ENCODE data around the gene NDEL1. TPM values are rescaled to one million over a fixed set of nuclear protein-coding genes. Genes with fewer than 3 reads are reported as not detected.
A peak's percentile ranks its signal among the peaks of the same experiment; 100 is the strongest.

The NDEL1 gene
- total RNA-seq, 1 experiment from 2014 or later, result 34.7 TPM

DNA sequence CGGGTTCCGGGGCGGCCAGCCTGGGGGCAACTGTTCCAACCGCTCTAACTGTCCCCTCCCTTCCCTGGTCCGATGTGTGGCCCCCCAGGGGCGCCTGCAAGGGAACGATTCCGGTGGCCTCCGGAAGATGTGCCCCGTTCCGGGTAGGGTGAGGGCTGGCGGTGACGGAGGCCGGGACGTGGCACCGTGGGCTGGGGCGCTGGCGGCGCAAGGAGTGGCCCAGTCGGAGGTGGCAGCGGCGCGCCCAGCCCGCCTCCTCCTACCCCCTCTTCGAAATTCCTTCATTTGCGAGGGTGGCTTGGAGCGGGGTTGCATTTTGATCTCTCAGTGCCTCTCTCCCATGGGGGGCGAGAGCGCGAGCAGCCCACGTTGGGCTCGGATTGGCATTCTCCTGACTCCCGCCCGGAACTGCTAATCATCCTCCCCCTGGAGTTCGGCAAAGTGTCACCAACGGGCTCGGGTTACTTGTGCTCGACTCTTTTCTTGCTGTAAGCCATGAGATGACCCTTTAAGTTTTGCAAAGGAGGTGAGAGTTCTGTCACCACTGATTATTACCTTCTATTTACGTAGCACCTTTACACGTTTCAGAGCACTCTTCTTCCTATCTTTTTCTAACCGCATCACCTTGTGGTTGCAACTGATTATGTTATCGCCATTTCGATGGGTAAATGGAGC lies 622 bp downstream of the NDEL1 start (continued):
- TF ChIP-seq, protein P1, sequence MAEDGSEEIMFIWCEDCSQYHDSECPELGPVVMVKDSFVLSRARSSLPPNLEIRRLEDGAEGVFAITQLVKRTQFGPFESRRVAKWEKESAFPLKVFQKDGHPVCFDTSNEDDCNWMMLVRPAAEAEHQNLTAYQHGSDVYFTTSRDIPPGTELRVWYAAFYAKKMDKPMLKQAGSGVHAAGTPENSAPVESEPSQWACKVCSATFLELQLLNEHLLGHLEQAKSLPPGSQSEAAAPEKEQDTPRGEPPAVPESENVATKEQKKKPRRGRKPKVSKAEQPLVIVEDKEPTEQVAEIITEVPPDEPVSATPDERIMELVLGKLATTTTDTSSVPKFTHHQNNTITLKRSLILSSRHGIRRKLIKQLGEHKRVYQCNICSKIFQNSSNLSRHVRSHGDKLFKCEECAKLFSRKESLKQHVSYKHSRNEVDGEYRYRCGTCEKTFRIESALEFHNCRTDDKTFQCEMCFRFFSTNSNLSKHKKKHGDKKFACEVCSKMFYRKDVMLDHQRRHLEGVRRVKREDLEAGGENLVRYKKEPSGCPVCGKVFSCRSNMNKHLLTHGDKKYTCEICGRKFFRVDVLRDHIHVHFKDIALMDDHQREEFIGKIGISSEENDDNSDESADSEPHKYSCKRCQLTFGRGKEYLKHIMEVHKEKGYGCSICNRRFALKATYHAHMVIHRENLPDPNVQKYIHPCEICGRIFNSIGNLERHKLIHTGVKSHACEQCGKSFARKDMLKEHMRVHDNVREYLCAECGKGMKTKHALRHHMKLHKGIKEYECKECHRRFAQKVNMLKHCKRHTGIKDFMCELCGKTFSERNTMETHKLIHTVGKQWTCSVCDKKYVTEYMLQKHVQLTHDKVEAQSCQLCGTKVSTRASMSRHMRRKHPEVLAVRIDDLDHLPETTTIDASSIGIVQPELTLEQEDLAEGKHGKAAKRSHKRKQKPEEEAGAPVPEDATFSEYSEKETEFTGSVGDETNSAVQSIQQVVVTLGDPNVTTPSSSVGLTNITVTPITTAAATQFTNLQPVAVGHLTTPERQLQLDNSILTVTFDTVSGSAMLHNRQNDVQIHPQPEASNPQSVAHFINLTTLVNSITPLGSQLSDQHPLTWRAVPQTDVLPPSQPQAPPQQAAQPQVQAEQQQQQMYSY (CRISPR knock-in tag; IDR thresholded peaks at IDR 0.05), result no peak
- no peak for TF ChIP-seq PRRX2 (CRISPR knock-in tag; IDR thresholded peaks at IDR 0.05)
- no peak for TF ChIP-seq ZNF416 (CRISPR knock-in tag; IDR thresholded peaks at IDR 0.05)
- TF ChIP-seq ZNF317 (CRISPR knock-in tag; IDR thresholded peaks at IDR 0.05; ENCODE audit: borderline replicate concordance, low read depth), result 0 out of 2 replicates have a peak, but pooled peaks have one; percentile 25
- no peak for TF ChIP-seq E2F1 (CRISPR knock-in tag; IDR thresholded peaks at IDR 0.05)
- TF ChIP-seq E2F5 (CRISPR knock-in tag; IDR thresholded peaks at IDR 0.05), result no peak
- TF ChIP-seq ZNF219 (CRISPR knock-in tag; IDR thresholded peaks at IDR 0.05; ENCODE audit: borderline replicate concordance), result no peak
- TF ChIP-seq, protein P2, sequence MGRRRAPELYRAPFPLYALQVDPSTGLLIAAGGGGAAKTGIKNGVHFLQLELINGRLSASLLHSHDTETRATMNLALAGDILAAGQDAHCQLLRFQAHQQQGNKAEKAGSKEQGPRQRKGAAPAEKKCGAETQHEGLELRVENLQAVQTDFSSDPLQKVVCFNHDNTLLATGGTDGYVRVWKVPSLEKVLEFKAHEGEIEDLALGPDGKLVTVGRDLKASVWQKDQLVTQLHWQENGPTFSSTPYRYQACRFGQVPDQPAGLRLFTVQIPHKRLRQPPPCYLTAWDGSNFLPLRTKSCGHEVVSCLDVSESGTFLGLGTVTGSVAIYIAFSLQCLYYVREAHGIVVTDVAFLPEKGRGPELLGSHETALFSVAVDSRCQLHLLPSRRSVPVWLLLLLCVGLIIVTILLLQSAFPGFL (CRISPR knock-in tag; IDR thresholded peaks at IDR 0.05; ENCODE audit: borderline replicate concordance), result no peak
- no peak for TF ChIP-seq GTF2I (CRISPR knock-in tag; conservative IDR thresholded peaks at IDR 0.05)
- TF ChIP-seq ZNF281 (CRISPR knock-in tag; IDR thresholded peaks at IDR 0.05), result no peak
- peak; percentile 72 for TF ChIP-seq HMGXB4 (CRISPR knock-in tag; IDR thresholded peaks at IDR 0.05)
- no peak for TF ChIP-seq FOXP1 (CRISPR knock-in tag; IDR thresholded peaks at IDR 0.05; ENCODE audit: borderline replicate concordance)
- no peak for TF ChIP-seq CREM (CRISPR knock-in tag; IDR thresholded peaks at IDR 0.05)
- no peak for TF ChIP-seq ETV6 (CRISPR knock-in tag; IDR thresholded peaks at IDR 0.05)
- no peak for TF ChIP-seq TP53 (CRISPR knock-in tag; IDR thresholded peaks at IDR 0.05)
- TF ChIP-seq, protein P3, sequence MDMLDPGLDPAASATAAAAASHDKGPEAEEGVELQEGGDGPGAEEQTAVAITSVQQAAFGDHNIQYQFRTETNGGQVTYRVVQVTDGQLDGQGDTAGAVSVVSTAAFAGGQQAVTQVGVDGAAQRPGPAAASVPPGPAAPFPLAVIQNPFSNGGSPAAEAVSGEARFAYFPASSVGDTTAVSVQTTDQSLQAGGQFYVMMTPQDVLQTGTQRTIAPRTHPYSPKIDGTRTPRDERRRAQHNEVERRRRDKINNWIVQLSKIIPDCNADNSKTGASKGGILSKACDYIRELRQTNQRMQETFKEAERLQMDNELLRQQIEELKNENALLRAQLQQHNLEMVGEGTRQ (CRISPR knock-in tag; IDR thresholded peaks at IDR 0.05), result no peak
- no peak for TF ChIP-seq NR3C1 (CRISPR knock-in tag; conservative IDR thresholded peaks at IDR 0.05; ENCODE audit: low read depth)
- TF ChIP-seq ATF1 (CRISPR knock-in tag; IDR thresholded peaks at IDR 0.05), result no peak
- TF ChIP-seq, protein P4, sequence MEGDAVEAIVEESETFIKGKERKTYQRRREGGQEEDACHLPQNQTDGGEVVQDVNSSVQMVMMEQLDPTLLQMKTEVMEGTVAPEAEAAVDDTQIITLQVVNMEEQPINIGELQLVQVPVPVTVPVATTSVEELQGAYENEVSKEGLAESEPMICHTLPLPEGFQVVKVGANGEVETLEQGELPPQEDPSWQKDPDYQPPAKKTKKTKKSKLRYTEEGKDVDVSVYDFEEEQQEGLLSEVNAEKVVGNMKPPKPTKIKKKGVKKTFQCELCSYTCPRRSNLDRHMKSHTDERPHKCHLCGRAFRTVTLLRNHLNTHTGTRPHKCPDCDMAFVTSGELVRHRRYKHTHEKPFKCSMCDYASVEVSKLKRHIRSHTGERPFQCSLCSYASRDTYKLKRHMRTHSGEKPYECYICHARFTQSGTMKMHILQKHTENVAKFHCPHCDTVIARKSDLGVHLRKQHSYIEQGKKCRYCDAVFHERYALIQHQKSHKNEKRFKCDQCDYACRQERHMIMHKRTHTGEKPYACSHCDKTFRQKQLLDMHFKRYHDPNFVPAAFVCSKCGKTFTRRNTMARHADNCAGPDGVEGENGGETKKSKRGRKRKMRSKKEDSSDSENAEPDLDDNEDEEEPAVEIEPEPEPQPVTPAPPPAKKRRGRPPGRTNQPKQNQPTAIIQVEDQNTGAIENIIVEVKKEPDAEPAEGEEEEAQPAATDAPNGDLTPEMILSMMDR (IDR thresholded peaks at IDR 0.05), result no peak
- TF ChIP-seq JUN (CRISPR knock-in tag; IDR thresholded peaks at IDR 0.05), result no peak; the same call in 1 of the 2 replicates
- TF ChIP-seq GABPB1 (CRISPR knock-in tag; IDR thresholded peaks at IDR 0.05), result no peak
- no peak for TF ChIP-seq ELF4 (CRISPR knock-in tag; IDR thresholded peaks at IDR 0.05; ENCODE audit: low read depth)
- no peak for TF ChIP-seq HMGA2 (CRISPR knock-in tag; IDR thresholded peaks at IDR 0.05)

Data from WTC11 (cell line).